GM12878 (cell line): Measurements from ENCODE around the gene CCNB1. TPM values are rescaled to one million over a fixed set of nuclear protein-coding genes. Genes with fewer than 3 reads are reported as not detected.

ENCODE experiments used
- ATAC-seq: fragments of 200-7000 bp; cut with Tn5 transposase; 3 replicates; pipeline ENCODE4 v1.9.1; 2020; ENCODE audit warnings: mild to moderate bottlenecking, moderate library complexity
- BruUV-seq: library from RNA; stranded (reverse); fragments of 400-500 nt; replicated peaks from 2 replicates; lab custom pipeline; 2021; lab: Mats Ljungman, UMichigan
- CTCF ChIA-PET: fragments of 300-600 bp; sonication (Branson Sonifier 250); formaldehyde crosslinking; extraction: SDS; loops from one replicate; lab custom pipeline; 2021; ENCODE audit warnings: inconsistent platforms; lab: Yijun Ruan, JAX
- POLR2A ChIA-PET: fragments of 350-600 bp; formaldehyde crosslinking; extraction: SDS; loops from one replicate; lab custom pipeline; 2021; ENCODE audit warnings: inconsistent platforms; lab: Charles Lee
- RAD21 ChIA-PET: fragments of 300-600 bp; sonication (Branson Sonifier 250); formaldehyde crosslinking; loops from one replicate; lab custom pipeline; 2023; ENCODE audit warnings: antibody characterized with exemption; ENCODE audit not compliant: unreplicated experiment; lab: Charles Lee
- SMC1A ChIA-PET: fragments of 300-600 bp; sonication (Branson Sonifier 250); formaldehyde crosslinking; loops from one replicate; lab custom pipeline; 2023; ENCODE audit not compliant: unreplicated experiment, uncharacterized antibody; lab: Charles Lee
- DNase-seq: peaks from one replicate; pipeline ENCODE4 v3.0.0-alpha.2; 2011; ENCODE audit warnings: low read depth, low spot score
- FAIRE-seq: peaks from 3 replicates; lab custom pipeline; 2011; peaks lifted over from hg19 to GRCh38; lab: Jason Lieb, UNC
- H2AFZ ChIP-seq: 2 replicates; pipeline ENCODE4 v1.6.0; 2011; ENCODE audit warnings: low read depth, low read length, control low read depth; ENCODE audit not compliant: control insufficient read depth
- H3K27ac ChIP-seq: 2 replicates; pipeline ENCODE4 v1.5.1; 2011; ENCODE audit warnings: control low read depth; ENCODE audit not compliant: control insufficient read depth, insufficient read depth
- H3K27me3 ChIP-seq, 2 experiments: replicated peaks in 1 of 2; 2 replicates each; pipeline versions ENCODE4 v1.6.0 to v1.6.1; 2011; ENCODE audit warnings: low read length in 1 of 2; ENCODE audit not compliant: control insufficient read depth in 2 of 2, insufficient read depth in 2 of 2
- H3K36me3 ChIP-seq, 2 experiments: 2 replicates each; pipeline ENCODE4 v1.5.1; 2011; ENCODE audit warnings: low read length in 1 of 2; ENCODE audit not compliant: control insufficient read depth in 2 of 2, insufficient read depth in 2 of 2
- H3K4me1 ChIP-seq: 2 replicates; pipeline ENCODE4 v1.6.1; 2011; ENCODE audit warnings: mild to moderate bottlenecking, low read length, moderate library complexity, mixed read lengths; ENCODE audit not compliant: control insufficient read depth, insufficient read depth
- H3K4me2 ChIP-seq: 2 replicates; pipeline ENCODE4 v1.6.0; 2011; ENCODE audit warnings: control low read depth; ENCODE audit not compliant: control insufficient read depth, insufficient read depth
- H3K4me3 ChIP-seq: fragments of 200-600 bp; sonication (generic); 2 replicates; pipeline ENCODE4 v1.5.1; 2016
- H3K79me2 ChIP-seq: 2 replicates; pipeline ENCODE4 v1.6.0; 2011; ENCODE audit warnings: low read length; ENCODE audit not compliant: control insufficient read depth, insufficient read depth
- H3K9ac ChIP-seq: 2 replicates; pipeline ENCODE4 v1.8.0; 2011; ENCODE audit warnings: low read length, control low read depth, mixed read lengths; ENCODE audit not compliant: control insufficient read depth, insufficient read depth
- H3K9me3 ChIP-seq: replicated peaks from 3 replicates; pipeline ENCODE4 v1.5.1; 2011; ENCODE audit warnings: mild to moderate bottlenecking, low read length; ENCODE audit not compliant: control insufficient read depth, insufficient read depth
- H4K20me1 ChIP-seq: 2 replicates; pipeline ENCODE4 v1.6.0; 2011; ENCODE audit not compliant: control insufficient read depth, insufficient read depth
- BRCA1 ChIP-seq: IDR thresholded peaks from 2 replicates; pipeline ENCODE4 v1.6.1; 2011; ENCODE audit warnings: low read depth, low read length, improper control_type of control experiment
- CHD1 ChIP-seq: IDR thresholded peaks from 2 replicates; pipeline ENCODE4 v1.6.1; 2012; ENCODE audit warnings: low read depth, low read length, improper control_type of control experiment
- IKZF1 ChIP-seq: fragments of 450-650 bp; conservative IDR thresholded peaks from 2 replicates; pipeline ENCODE4 v1.6.1; 2017; ENCODE audit warnings: antibody characterized with exemption, mild to moderate bottlenecking
- LARP7 ChIP-seq: fragments of 450-650 bp; IDR thresholded peaks from 2 replicates; pipeline ENCODE4 v1.6.1; 2017; ENCODE audit warnings: mild to moderate bottlenecking
- MYB ChIP-seq: fragments of 150-350 bp; IDR thresholded peaks from 2 replicates; pipeline ENCODE4 v1.6.1; 2014; ENCODE audit warnings: mild to moderate bottlenecking, low read depth, low read length, borderline replicate concordance
- PAX5 ChIP-seq: IDR thresholded peaks from 2 replicates; pipeline ENCODE4 v1.6.1; 2011; ENCODE audit warnings: low read depth, low read length, borderline replicate concordance
- STAT3 ChIP-seq: IDR thresholded peaks from 2 replicates; pipeline ENCODE4 v1.6.1; 2011; ENCODE audit warnings: low read depth, low read length, improper control_type of control experiment
- WGBS: methylation state at CpG from one replicate; pipeline ENCODE4 v1.1.6; 2016; ENCODE audit warnings: low lambda C conversion rate; ENCODE audit not compliant: insufficient replicate concordance, insufficient coverage; ENCODE audit errors: missing lambda C conversion rate; 5-methylcytosine and 5-hydroxymethylcytosine counted together
- in situ Hi-C: fragments of 300-500 bp; cut with MboI; formaldehyde crosslinking; loops from 9 replicates; pipeline ENCODE4 v1.14.3; 2018; ENCODE audit warnings: mixed read lengths
- intact Hi-C: fragments of 100-400 bp; cut with micrococcal nuclease; formaldehyde crosslinking; loops from one replicate; pipeline ENCODE4 v1.14.2; 2022; ENCODE audit not compliant: unreplicated experiment
- polyA plus RNA-seq, 11 experiments: library from polyadenylated mRNA; depleted of rRNA in 4 of 11; unstranded in 6 of 11; stranded (reverse) in 5 of 11; fragments of >200 nt; fragmentation: Nextera tagmentation in 4 of 11; fragmentation: Illumina TruSeq in 1 of 11; extraction: Ambion mirVana in 4 of 11; extraction: Trizol in 1 of 11; gene quantifications; 1 replicate in 1 of 11; 2 replicates in 10 of 11; pipeline versions ENCODE4 v1.2.1 to v1.2.3, GENCODE V29; 2011 to 2016; ENCODE audit warnings: inconsistent platforms in 2 of 11, missing spikeins in 2 of 11, low read depth in 1 of 11
- total RNA-seq, 4 experiments: library from RNA; depleted of rRNA in 3 of 4; stranded (reverse); fragments of >200 nt in 3 of 4; fragmentation: Illumina TruSeq in 1 of 4; extraction: Trizol in 1 of 4; gene quantifications; 2 replicates each; pipeline versions ENCODE4 v1.2.1 to v1.2.3, GENCODE V29; 2013 to 2021
- TF ChIP-seq, protein P1 (sequence below): IDR thresholded peaks from 2 replicates; pipeline ENCODE4 v1.6.1; 2012; ENCODE audit warnings: low read depth, low read length, improper control_type of control experiment
- TF ChIP-seq, protein P2 (sequence below): fragments of 450-650 bp; conservative IDR thresholded peaks from 2 replicates; pipeline ENCODE4 v1.6.1; 2017; ENCODE audit warnings: mild to moderate bottlenecking, moderate library complexity
- TF ChIP-seq, protein P3 (sequence below): fragments of 450-650 bp; IDR thresholded peaks from 2 replicates; pipeline ENCODE4 v1.6.1; 2018; ENCODE audit warnings: mild to moderate bottlenecking, low read depth, moderate library complexity; ENCODE audit not compliant: partially characterized antibody

The CCNB1 gene
- total and polyA plus RNA-seq, 10 of the 15 experiments (the other 5 are each of a cell fraction or from before 2014, with no cell fraction given), result 148 to 403 (median 210) TPM

DNA sequence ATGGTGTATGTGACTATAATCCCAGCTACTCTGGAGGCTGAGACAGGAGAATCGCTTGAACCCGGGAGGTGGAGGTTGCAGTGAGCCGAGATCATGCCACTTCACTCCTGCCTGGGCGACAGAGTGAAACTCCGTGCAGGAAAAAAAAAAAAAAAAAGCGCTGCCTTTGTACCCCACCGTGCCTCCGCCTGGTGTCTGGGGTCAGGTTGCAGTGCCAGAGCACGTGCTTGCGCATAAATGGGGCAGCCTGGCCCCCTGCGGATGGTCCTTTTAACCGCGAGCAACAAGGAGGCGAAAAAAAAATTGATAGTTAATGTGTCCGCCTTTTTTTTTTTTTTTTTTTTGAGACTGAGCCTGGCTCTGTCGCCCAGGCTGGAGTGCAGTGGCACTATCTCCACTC lies 6.3 kb upstream of the CCNB1 start:
- TF ChIP-seq, protein P1, sequence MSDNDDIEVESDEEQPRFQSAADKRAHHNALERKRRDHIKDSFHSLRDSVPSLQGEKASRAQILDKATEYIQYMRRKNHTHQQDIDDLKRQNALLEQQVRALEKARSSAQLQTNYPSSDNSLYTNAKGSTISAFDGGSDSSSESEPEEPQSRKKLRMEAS, result no peak
- no peak for TF ChIP-seq PAX5
- H3K79me2 ChIP-seq, result no peaks in the 10 kb centered on the region
- no peaks in the 10 kb centered on the region for H3K36me3 ChIP-seq
- no peaks in the 10 kb centered on the region for H3K4me1 ChIP-seq
- in situ Hi-C loops (no loop called here), intact Hi-C loops (loop anchor here (10.0 kb wide), 1 partner anchor 204 kb away; the partner anchor contains the start of genes AK6, RAD17 and TAF9)
- no peaks in the 10 kb centered on the region for H4K20me1 ChIP-seq
- no peaks in the 10 kb centered on the region; the same call in 2 of the 3 replicates for H3K9me3 ChIP-seq
- H2AFZ ChIP-seq, result no peak overlapping the region
- ATAC-seq, result no peak
- no TSS peak for BruUV-seq
- SMC1A ChIA-PET, result no interaction called here
- no peak for DNase-seq
- no peak overlapping the region for H3K4me3 ChIP-seq
- POLR2A ChIA-PET, result no interaction called here
- CTCF ChIA-PET, result interaction anchor here (0.6 kb wide), 1 partner anchor 20 kb away, joined by 3 read pairs; no protein-coding TSS in a partner anchor
- WGBS, result 93% methylated on average over 10 of the region's 16 CpGs
- H3K4me2 ChIP-seq, result no peak overlapping the region
- H3K9ac ChIP-seq, result no peak overlapping the region
- H3K27me3 ChIP-seq, result no peaks in the 10 kb centered on the region
- FAIRE-seq, result no peak
- RAD21 ChIA-PET, result no interaction called here
- no peak overlapping the region for H3K27ac ChIP-seq

DNA sequence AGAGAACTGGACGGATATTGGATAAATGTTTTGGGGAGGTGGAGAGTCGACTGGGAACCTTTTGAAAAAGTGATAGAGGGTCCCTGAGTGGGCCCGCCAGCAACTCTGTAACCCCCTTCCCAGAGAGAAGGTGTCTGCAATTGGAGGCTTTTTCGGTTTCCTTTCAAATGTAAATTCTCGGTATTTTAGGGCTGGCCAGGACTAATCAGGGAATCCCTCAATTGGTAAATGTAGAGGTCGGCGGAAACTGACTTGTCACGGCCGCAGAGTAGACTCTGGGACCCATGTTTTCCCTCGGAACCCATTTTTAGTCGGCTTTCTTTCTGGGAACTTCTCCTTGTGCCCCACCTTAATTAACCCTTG lies 524 bp downstream of the CCNB1 start:
- CTCF ChIA-PET, result interaction anchor here (1.0 to 2.0 kb wide), 2 partner anchors 49 to 170 kb away, joined by 3 to 5 read pairs; no protein-coding TSS in a partner anchor
- no peaks in the 10 kb centered on the region for H3K27me3 ChIP-seq
- TF ChIP-seq, protein P2, sequence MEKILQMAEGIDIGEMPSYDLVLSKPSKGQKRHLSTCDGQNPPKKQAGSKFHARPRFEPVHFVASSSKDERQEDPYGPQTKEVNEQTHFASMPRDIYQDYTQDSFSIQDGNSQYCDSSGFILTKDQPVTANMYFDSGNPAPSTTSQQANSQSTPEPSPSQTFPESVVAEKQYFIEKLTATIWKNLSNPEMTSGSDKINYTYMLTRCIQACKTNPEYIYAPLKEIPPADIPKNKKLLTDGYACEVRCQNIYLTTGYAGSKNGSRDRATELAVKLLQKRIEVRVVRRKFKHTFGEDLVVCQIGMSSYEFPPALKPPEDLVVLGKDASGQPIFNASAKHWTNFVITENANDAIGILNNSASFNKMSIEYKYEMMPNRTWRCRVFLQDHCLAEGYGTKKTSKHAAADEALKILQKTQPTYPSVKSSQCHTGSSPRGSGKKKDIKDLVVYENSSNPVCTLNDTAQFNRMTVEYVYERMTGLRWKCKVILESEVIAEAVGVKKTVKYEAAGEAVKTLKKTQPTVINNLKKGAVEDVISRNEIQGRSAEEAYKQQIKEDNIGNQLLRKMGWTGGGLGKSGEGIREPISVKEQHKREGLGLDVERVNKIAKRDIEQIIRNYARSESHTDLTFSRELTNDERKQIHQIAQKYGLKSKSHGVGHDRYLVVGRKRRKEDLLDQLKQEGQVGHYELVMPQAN, result no peak
- TF ChIP-seq, protein P3, sequence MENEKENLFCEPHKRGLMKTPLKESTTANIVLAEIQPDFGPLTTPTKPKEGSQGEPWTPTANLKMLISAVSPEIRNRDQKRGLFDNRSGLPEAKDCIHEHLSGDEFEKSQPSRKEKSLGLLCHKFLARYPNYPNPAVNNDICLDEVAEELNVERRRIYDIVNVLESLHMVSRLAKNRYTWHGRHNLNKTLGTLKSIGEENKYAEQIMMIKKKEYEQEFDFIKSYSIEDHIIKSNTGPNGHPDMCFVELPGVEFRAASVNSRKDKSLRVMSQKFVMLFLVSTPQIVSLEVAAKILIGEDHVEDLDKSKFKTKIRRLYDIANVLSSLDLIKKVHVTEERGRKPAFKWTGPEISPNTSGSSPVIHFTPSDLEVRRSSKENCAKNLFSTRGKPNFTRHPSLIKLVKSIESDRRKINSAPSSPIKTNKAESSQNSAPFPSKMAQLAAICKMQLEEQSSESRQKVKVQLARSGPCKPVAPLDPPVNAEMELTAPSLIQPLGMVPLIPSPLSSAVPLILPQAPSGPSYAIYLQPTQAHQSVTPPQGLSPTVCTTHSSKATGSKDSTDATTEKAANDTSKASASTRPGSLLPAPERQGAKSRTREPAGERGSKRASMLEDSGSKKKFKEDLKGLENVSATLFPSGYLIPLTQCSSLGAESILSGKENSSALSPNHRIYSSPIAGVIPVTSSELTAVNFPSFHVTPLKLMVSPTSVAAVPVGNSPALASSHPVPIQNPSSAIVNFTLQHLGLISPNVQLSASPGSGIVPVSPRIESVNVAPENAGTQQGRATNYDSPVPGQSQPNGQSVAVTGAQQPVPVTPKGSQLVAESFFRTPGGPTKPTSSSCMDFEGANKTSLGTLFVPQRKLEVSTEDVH, result no peak
- TF ChIP-seq LARP7 (no peak), CHD1 (no peak), MYB (no peak), STAT3 (no peak), BRCA1 (no peak), IKZF1 (no peak)
- intact Hi-C loops, result loop anchor here (2.0 to 10.0 kb wide), 3 partner anchors 21 to 197 kb away; partner anchors contain the start of genes AK6, CENPH, RAD17 and SLC30A5
- no TSS peak for BruUV-seq
- POLR2A ChIA-PET, result interaction anchor here (0.6 to 1.7 kb wide), 2 partner anchors 22 to 43 kb away, joined by 3 to 6 read pairs; partner anchors contain the start of gene CENPH
- no peaks in the 10 kb centered on the region for H4K20me1 ChIP-seq
- no peak for DNase-seq
- peak overlapping the region; percentile 79 for H3K9ac ChIP-seq
- WGBS, result 0% methylated on average over 11 of the region's 11 CpGs
- peak overlapping the region; percentile 70 for H2AFZ ChIP-seq
- peak overlapping the region; percentile 88 for H3K4me2 ChIP-seq
- H3K36me3 ChIP-seq, result peaks cover 2% of the 10 kb centered on the region in 2 experiments; a peak in 1 of 4 replicates
- SMC1A ChIA-PET, result interaction anchor here (0.7 to 1.6 kb wide), 3 partner anchors 9 to 68 kb away, joined by 3 to 5 read pairs (median 3); partner anchors contain the start of gene CDK7
- in situ Hi-C loops, result no loop called here
- H3K4me3 ChIP-seq, result peak overlapping the region; percentile 86
- peaks cover 28% of the 10 kb centered on the region for H3K79me2 ChIP-seq
- FAIRE-seq, result no peak
- H3K4me1 ChIP-seq, result no peaks in the 10 kb centered on the region
- peak overlapping the region; percentile 65 for H3K27ac ChIP-seq
- RAD21 ChIA-PET, result interaction anchor here (1.1 kb wide), 2 partner anchors 22 to 167 kb away, joined by 3 to 4 read pairs; partner anchors contain the start of gene CENPH
- H3K9me3 ChIP-seq, result no peaks in the 10 kb centered on the region
- peak; percentile 7; the same call in 2 of the 3 replicates for ATAC-seq
